Stimulated activated CD8-positive, alpha-beta memory T cell treated with anti-CD3 and anti-CD28 coated beads, Interleukin-12 subunit alpha, Interleukin-12 subunit beta, amount 100 ng/mL, for 24 hours (primary cell): ENCODE measurements around the gene PCDHGB3.
"Not testable (repeated sequence)": the region's sequence is repeated elsewhere in the genome, so short reads cannot be mapped to it uniquely, and the experiment has no call there.

Experiments
- DNase-seq: peaks from one replicate; pipeline ENCODE4 v3.0.0-alpha.2; 2020; ENCODE audit errors: extremely low read depth

PCDHGB3 gene

GRCh38 chr5:141392429-141393198 lies 22.6 kb downstream of the PCDHGB3 start, which contains the start of gene PCDHGA8:
Gene PCDHGA8 (plus strand): TSS chr5:141392633. CDS start chr5:141392814, 181 bp downstream.
- DNase-seq = no peak

GRCh38 chr5:141393267-141393666 lies 23.2 kb downstream of the PCDHGB3 start:
- no peak for DNase-seq

GRCh38 chr5:141394401-141395187 lies 24.6 kb downstream of the PCDHGB3 start:
- DNase-seq = not testable (repeated sequence)

- DNase-seq = not testable (repeated sequence)
Observed at GRCh38 chr5:141397756-141398551, 27.9 kb downstream of the PCDHGB3 start, which contains the start of gene PCDHGB5. Gene PCDHGB5 (plus strand): TSS chr5:141397947. CDS start chr5:141398128, 181 bp downstream.

GRCh38 chr5:141398608-141399007 lies 28.6 kb downstream of the PCDHGB3 start:
- no peak for DNase-seq

- no peak for DNase-seq
Observed at GRCh38 chr5:141399555-141400258, 29.7 kb downstream of the PCDHGB3 start.

- DNase-seq = no peak
Observed at GRCh38 chr5:141402553-141403243, 32.7 kb downstream of the PCDHGB3 start, which contains the start of gene PCDHGA9. Gene PCDHGA9 (plus strand): TSS chr5:141402778. CDS start chr5:141402953, 175 bp downstream.

- no peak for DNase-seq
Observed at GRCh38 chr5:141403387-141403786, 33.3 kb downstream of the PCDHGB3 start.

GRCh38 chr5:141407790-141408505 lies 37.9 kb downstream of the PCDHGB3 start, which contains the start of gene PCDHGB6:
Gene PCDHGB6 (plus strand): TSS chr5:141408021. CDS start chr5:141408203, 182 bp downstream.
- not testable (repeated sequence) for DNase-seq

GRCh38 chr5:141409598-141410306 lies 39.7 kb downstream of the PCDHGB3 start:
- no peak for DNase-seq

GRCh38 chr5:141411575-141411974 lies 41.5 kb downstream of the PCDHGB3 start:
- no peak for DNase-seq

GRCh38 chr5:141412854-141413539 lies 43.0 kb downstream of the PCDHGB3 start, which contains the start of gene PCDHGA10:
Gene PCDHGA10 (plus strand): TSS chr5:141412987. CDS start chr5:141413176, 189 bp downstream.
- DNase-seq = no peak

GRCh38 chr5:141413540-141414069 lies 43.6 kb downstream of the PCDHGB3 start:
- DNase-seq = no peak

- not testable (repeated sequence) for DNase-seq
Observed at GRCh38 chr5:141414548-141415274, 44.7 kb downstream of the PCDHGB3 start.

GRCh38 chr5:141415275-141415618 lies 45.2 kb downstream of the PCDHGB3 start:
- not testable (repeated sequence) for DNase-seq

GRCh38 chr5:141417494-141418172 lies 47.6 kb downstream of the PCDHGB3 start, which contains the start of gene PCDHGB7:
Gene PCDHGB7 (plus strand): TSS chr5:141417677. CDS start chr5:141417860, 183 bp downstream.
- not testable (repeated sequence) for DNase-seq
